Vein endothelial cell (primary cell): ENCODE results near the gene KLC1. TPM values are rescaled to one million over a fixed set of nuclear protein-coding genes. Genes with fewer than 3 reads are reported as not detected.

ENCODE experiments used
- small RNA-seq: library from RNA; depleted of rRNA; stranded (forward); fragments of <200 nt; gene quantifications from one replicate; pipeline ENCODE3, GENCODE V24; 2012
- total RNA-seq: library from RNA; depleted of rRNA; stranded (reverse); fragments of >200 nt; gene quantifications from 2 replicates; pipeline ENCODE4 v1.2.3, GENCODE V29; 2012

Gene KLC1
- 220 and 221 TPM in 2 replicates for total RNA-seq

DNA sequence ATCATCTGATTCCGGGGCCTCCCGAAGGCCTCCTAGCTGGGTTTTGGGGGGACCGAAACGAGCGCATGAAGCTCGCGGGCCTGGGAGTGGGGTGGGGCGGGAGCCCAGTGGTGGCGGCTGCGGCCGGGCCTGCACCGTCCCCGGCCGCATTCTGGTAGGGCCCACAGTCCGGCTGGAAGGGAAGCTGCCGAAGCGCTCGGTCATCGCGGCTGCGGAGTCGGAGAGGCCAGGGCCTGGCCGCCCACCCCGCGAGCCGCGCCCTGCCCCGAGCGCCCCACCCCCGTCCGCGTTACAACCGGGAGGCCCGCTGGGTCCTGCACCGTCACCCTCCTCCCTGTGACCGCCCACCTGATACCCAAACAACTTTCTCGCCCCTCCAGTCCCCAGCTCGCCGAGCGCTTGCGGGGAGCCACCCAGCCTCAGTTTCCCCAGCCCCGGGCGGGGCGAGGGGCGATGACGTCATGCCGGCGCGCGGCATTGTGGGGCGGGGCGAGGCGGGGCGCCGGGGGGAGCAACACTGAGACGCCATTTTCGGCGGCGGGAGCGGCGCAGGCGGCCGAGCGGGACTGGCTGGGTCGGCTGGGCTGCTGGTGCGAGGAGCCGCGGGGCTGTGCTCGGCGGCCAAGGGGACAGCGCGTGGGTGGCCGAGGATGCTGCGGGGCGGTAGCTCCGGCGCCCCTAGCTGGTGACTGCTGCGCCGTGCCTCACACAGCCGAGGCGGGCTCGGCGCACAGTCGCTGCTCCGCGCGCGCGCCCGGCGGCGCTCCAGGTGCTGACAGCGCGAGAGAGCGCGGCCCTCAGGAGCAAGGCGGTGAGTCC, at the start of gene KLC1:
Gene KLC1 (plus strand): TSS at position 528 of the 819 bp plus-strand sequence. CDS start 25,354 bp downstream, outside the sequence.

DNA sequence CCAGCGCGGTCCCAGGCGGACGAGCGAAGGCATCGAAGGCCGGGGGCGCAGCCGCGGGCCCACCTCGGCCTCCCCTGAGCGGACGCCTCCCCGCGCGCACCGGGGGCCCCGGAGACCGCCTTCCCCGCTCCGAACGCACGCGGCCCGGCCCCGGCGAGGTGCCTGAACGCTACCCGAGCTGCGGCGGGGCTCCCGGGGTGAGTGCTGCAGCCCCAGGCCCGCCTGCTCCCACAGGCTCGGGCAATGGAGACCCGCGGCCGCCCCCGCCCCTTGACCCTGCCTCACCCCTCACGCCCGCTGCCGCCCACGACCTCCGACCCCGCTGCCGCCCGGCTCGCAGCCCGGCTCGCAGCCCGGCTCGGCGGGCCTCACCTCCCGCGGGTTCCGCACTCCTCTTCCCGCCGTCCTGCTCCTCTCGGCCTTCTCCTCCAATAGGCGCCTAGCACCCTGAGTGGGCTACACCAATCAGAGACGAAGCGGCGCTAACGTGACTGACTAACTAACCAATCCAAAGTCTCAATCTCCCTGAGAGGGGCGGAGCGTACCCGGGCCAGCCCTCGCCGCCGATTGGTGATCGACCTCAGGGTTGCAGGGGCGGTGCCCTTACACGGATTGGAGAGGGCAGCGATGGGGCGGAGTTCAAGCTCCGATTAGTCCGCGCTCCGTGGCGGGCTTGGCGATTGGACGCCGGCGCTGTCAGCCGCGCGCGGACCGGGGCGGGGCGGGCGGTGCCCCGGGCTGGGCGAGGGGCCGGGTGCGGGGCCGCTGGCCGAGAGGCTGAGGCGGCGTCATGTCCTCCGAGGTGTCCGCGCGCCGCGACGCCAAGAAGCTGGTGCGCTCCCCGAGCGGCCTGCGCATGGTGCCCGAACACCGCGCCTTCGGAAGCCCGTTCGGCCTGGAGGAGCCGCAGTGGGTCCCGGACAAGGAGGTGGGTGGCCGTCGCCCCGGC, 86.3 kb downstream of the KLC1 start, which contains the start of the genes XRCC3 and ZFYVE21:
Gene XRCC3 (minus strand): TSS at position 400 of the 949 bp plus-strand sequence. CDS start 4,364 bp downstream, outside the sequence.
Gene ZFYVE21 (plus strand): TSS at position 759 of the 949 bp plus-strand sequence. CDS start 32 bp downstream, at position 791.

Small RNA genes lying within 50 kb of the gene (small RNA-seq; reads per million reads assigned to genes)
- not detected for gene RF00019

Other genes starting within 250 kb of the KLC1 start
- gene MARK3, start 243.8 kb upstream of the KLC1 start, total RNA-seq = 76.8 and 99.4 TPM in 2 replicates
- 1.9 and 2.6 TPM in 2 replicates for gene CKB, start 106.4 kb upstream of the KLC1 start, total RNA-seq
- 7.2 and 8.0 TPM in 2 replicates for gene TRMT61A, start 100.0 kb upstream of the KLC1 start, total RNA-seq
- 37.6 and 41.5 TPM in 2 replicates for gene BAG5, start 66.6 kb upstream of the KLC1 start, total RNA-seq
- 32.7 and 33.0 TPM in 2 replicates for gene COA8, start 66.3 kb upstream of the KLC1 start, total RNA-seq
- gene XRCC3, start 86.2 kb downstream of the KLC1 start, total RNA-seq = 13.7 and 19.5 TPM in 2 replicates
- 41.5 and 60.9 TPM in 2 replicates for gene ZFYVE21, start 86.6 kb downstream of the KLC1 start, total RNA-seq
- gene PPP1R13B, start 218.4 kb downstream of the KLC1 start, total RNA-seq = 24.3 and 26.1 TPM in 2 replicates